HPDE6-E6E7 (cell line): ENCODE measurements around the gene DCAF4.
"Not testable (repeated sequence)": the region's sequence is repeated elsewhere in the genome, so short reads cannot be mapped to it uniquely, and the experiment has no call there.

ENCODE experiments used
- DNase-seq: peaks from one replicate; pipeline ENCODE4 v3.0.0; 2011; ENCODE audit warnings: missing footprints; ENCODE audit errors: extremely low spot score

The DCAF4 gene

GRCh38 chr14:72970824-72971434 is 44.7 kb downstream of the DCAF4 start:
- no peak for DNase-seq

- no peak for DNase-seq
These were observed 48.4 kb downstream of the DCAF4 start for GRCh38 chr14:72974661-72975060.

GRCh38 chr14:72975770-72976169 is 49.5 kb downstream of the DCAF4 start:
- no peak for DNase-seq

GRCh38 chr14:72978856-72979255 is 52.6 kb downstream of the DCAF4 start:
- DNase-seq, result no peak

GRCh38 chr14:72980863-72981262 is 54.6 kb downstream of the DCAF4 start:
- no peak for DNase-seq

GRCh38 chr14:72982146-72982708 is 56.0 kb downstream of the DCAF4 start:
- DNase-seq, result no peak

- DNase-seq, result no peak
These were observed 60.0 kb downstream of the DCAF4 start for GRCh38 chr14:72986214-72986613.

GRCh38 chr14:72986857-72987256 is 60.6 kb downstream of the DCAF4 start:
- DNase-seq, result no peak

- DNase-seq, result no peak
These were observed 63.9 kb downstream of the DCAF4 start for GRCh38 chr14:72990171-72990570.

- DNase-seq, result no peak
These were observed 70.7 kb downstream of the DCAF4 start for GRCh38 chr14:72996916-72997315.

- no peak for DNase-seq
These were observed 72.1 kb downstream of the DCAF4 start for GRCh38 chr14:72998252-72998903.

- DNase-seq, result no peak
These were observed 73.1 kb downstream of the DCAF4 start for GRCh38 chr14:72999316-72999715.

- DNase-seq, result no peak
These were observed 73.8 kb downstream of the DCAF4 start for GRCh38 chr14:73000073-73000472.

- no peak for DNase-seq
These were observed 77.4 kb downstream of the DCAF4 start for GRCh38 chr14:73003681-73004080.

GRCh38 chr14:73004641-73005040 is 78.4 kb downstream of the DCAF4 start:
- DNase-seq, result not testable (repeated sequence)

- no peak for DNase-seq
These were observed 81.6 kb downstream of the DCAF4 start for GRCh38 chr14:73007835-73008234.

- no peak for DNase-seq
These were observed 82.2 kb downstream of the DCAF4 start for GRCh38 chr14:73008501-73008900.
